Liver (tissue), 9 donors: Measurements from ENCODE around the gene DGKH. TPM values are rescaled to one million over a fixed set of nuclear protein-coding genes. Genes with fewer than 3 reads are reported as not detected.

Experiments
- DNase-seq: peaks from one replicate; pipeline ENCODE4 v3.0.0-alpha.2; 2017; ENCODE audit warnings: low spot score
- H3K27ac ChIP-seq, 2 donors: one replicate each; pipeline ENCODE4 v1.7.0; 2013; ENCODE audit warnings: inconsistent platforms in 2 of 2, low read length in 2 of 2, control low read depth in 1 of 2, low read depth in 1 of 2, mild to moderate bottlenecking in 1 of 2
- H3K27me3 ChIP-seq, 4 donors: one replicate each; pipeline versions ENCODE4 v1.6.1 to v1.7.0; 2013; ENCODE audit warnings: low read length in 3 of 4, inconsistent platforms in 1 of 4, mild to moderate bottlenecking in 1 of 4, moderate library complexity in 1 of 4; ENCODE audit not compliant: control insufficient read depth in 4 of 4, insufficient read depth in 4 of 4
- H3K36me3 ChIP-seq, 4 donors: one replicate each; pipeline versions ENCODE4 v1.6.1 to v1.7.0; 2013; ENCODE audit warnings: low read length in 3 of 4, mild to moderate bottlenecking in 3 of 4, low read depth in 1 of 4, moderate library complexity in 1 of 4; ENCODE audit not compliant: control insufficient read depth in 4 of 4, insufficient read depth in 3 of 4
- H3K4me1 ChIP-seq, 4 donors: one replicate each; pipeline versions ENCODE4 v1.6.1 to v1.7.0; 2013; ENCODE audit warnings: low read length in 3 of 4, mild to moderate bottlenecking in 3 of 4, moderate library complexity in 1 of 4; ENCODE audit not compliant: control insufficient read depth in 4 of 4, insufficient read depth in 4 of 4
- H3K4me3 ChIP-seq, 3 donors: one replicate each; pipeline versions ENCODE4 v1.6.1 to v1.7.0; 2013; ENCODE audit warnings: low read length in 3 of 3, control low read depth in 1 of 3, low read depth in 1 of 3, mild to moderate bottlenecking in 1 of 3
- H3K9ac ChIP-seq, 2 donors: one replicate each; pipeline ENCODE4 v1.7.0; 2013; ENCODE audit warnings: low read length in 2 of 2, mild to moderate bottlenecking in 2 of 2, moderate library complexity in 2 of 2, control low read depth in 1 of 2, low read depth in 1 of 2
- H3K9me3 ChIP-seq, 4 donors: one replicate each; pipeline versions ENCODE4 v1.6.1 to v1.7.0; 2013; ENCODE audit warnings: low read length in 3 of 4; ENCODE audit not compliant: control insufficient read depth in 4 of 4
- CTCF ChIP-seq: fragments of 150-350 bp; IDR thresholded peaks from 2 replicates; pipeline ENCODE4 v1.5.1; 2017; ENCODE audit warnings: improper control_type of control experiment, low read depth, low read length; ENCODE audit not compliant: missing input control
- FOXA2 ChIP-seq: IDR thresholded peaks from 2 replicates; pipeline ENCODE4 v1.6.1; 2016; ENCODE audit warnings: antibody characterized with exemption
- GABPA ChIP-seq, 2 donors: IDR thresholded peaks in 1 of 2; conservative IDR thresholded peaks in 1 of 2; 2 replicates each; pipeline ENCODE4 v1.6.1; 2016; ENCODE audit warnings: antibody characterized with exemption in 2 of 2, mild to moderate bottlenecking in 1 of 2, moderate library complexity in 1 of 2
- HNF4A ChIP-seq, 2 donors: conservative IDR thresholded peaks; 2 replicates each; pipeline ENCODE4 v1.6.1; 2016; ENCODE audit warnings: antibody characterized with exemption in 2 of 2, mild to moderate bottlenecking in 2 of 2
- HNF4G ChIP-seq: IDR thresholded peaks from 2 replicates; pipeline ENCODE4 v1.6.1; 2016; ENCODE audit warnings: antibody characterized with exemption
- JUND ChIP-seq, 2 donors: IDR thresholded peaks; 2 replicates each; pipeline ENCODE4 v1.6.1; 2016; ENCODE audit warnings: antibody characterized with exemption in 2 of 2
- NR2F2 ChIP-seq: IDR thresholded peaks from 2 replicates; pipeline ENCODE4 v1.6.1; 2016; ENCODE audit warnings: antibody characterized with exemption
- SP1 ChIP-seq: IDR thresholded peaks from 2 replicates; pipeline ENCODE4 v1.6.1; 2018; ENCODE audit warnings: antibody characterized with exemption, mild to moderate bottlenecking
- TAF1 ChIP-seq: conservative IDR thresholded peaks from 2 replicates; pipeline ENCODE4 v1.6.1; 2016; ENCODE audit warnings: antibody characterized with exemption, mild to moderate bottlenecking
- YY1 ChIP-seq: IDR thresholded peaks from 2 replicates; pipeline ENCODE4 v1.6.1; 2016; ENCODE audit warnings: antibody characterized with exemption, mild to moderate bottlenecking
- WGBS: extraction: QIAGEN DNeasy Blood & Tissue Kit; methylation state at CpG from one replicate; pipeline ENCODE4 v1.1.7; 2013; 5-methylcytosine and 5-hydroxymethylcytosine counted together
- polyA plus RNA-seq, 2 donors: library from polyadenylated mRNA; stranded (reverse) in 1 of 2; unstranded in 1 of 2; fragments of 200-250 nt in 1 of 2; fragments of >200 nt in 1 of 2; fragmentation: Nextera tagmentation in 1 of 2; extraction: Ambion mirVana in 1 of 2; gene quantifications; one replicate each; pipeline versions ENCODE4 v1.2.1 to v1.2.3, GENCODE V29; 2013 to 2015
- total RNA-seq, 2 donors: library from RNA; depleted of rRNA; stranded (reverse); fragments of >200 nt; gene quantifications; one replicate each; pipeline ENCODE4 v1.2.3, GENCODE V29; 2014
- TF ChIP-seq, protein P1 (sequence below): IDR thresholded peaks from 2 replicates; pipeline ENCODE4 v1.6.1; 2016; ENCODE audit warnings: antibody characterized with exemption
- TF ChIP-seq, protein P2 (sequence below): IDR thresholded peaks from 2 replicates; pipeline ENCODE4 v1.6.1; 2016; ENCODE audit warnings: antibody characterized with exemption
- donor health status: healthy.
- donor health status: healthy.
- donor health status: healthy.
- donor health status: healthy.
- donor health status: healthy.

The DGKH gene
- total and polyA plus RNA-seq, 4 donors, result 0.25 to 3.7 (median 0.97) TPM

DNA sequence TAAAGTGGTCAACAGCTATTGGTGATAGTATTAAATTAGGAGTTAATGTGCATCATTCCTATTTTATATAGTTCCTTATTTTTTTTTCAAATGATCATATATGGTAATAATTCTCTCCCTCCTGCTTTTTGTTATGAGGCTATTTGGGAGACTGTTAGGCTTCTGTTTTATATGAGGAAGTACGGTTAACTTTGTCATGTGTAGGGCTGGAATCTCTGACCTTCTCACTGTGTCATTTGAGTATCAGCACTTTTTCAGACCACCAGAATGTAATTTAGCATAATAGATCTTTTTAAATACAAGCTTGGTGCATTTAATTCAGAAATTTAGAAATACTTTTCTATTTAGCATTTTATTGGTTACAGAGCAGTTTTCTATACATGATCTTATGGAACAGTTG is 7.7 kb downstream of the DGKH start:
- peaks cover 0 to 4% (median under 1%) of the 10 kb centered on the region in 4 donors for H3K9me3 ChIP-seq

GRCh38 chr13:42056583-42056982 is 8.1 kb downstream of the DGKH start:
- WGBS, result 89% methylated on average over 6 of the region's 6 CpGs
- TF ChIP-seq, protein P1, sequence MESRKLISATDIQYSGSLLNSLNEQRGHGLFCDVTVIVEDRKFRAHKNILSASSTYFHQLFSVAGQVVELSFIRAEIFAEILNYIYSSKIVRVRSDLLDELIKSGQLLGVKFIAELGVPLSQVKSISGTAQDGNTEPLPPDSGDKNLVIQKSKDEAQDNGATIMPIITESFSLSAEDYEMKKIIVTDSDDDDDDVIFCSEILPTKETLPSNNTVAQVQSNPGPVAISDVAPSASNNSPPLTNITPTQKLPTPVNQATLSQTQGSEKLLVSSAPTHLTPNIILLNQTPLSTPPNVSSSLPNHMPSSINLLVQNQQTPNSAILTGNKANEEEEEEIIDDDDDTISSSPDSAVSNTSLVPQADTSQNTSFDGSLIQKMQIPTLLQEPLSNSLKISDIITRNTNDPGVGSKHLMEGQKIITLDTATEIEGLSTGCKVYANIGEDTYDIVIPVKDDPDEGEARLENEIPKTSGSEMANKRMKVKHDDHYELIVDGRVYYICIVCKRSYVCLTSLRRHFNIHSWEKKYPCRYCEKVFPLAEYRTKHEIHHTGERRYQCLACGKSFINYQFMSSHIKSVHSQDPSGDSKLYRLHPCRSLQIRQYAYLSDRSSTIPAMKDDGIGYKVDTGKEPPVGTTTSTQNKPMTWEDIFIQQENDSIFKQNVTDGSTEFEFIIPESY, result no peak
- TF ChIP-seq TAF1 (no peak), YY1 (no peak)
- Histone ChIP-seq H3K9me3 (peaks cover 0 to 4% (median under 1%) of the 10 kb centered on the region in 4 donors), H3K4me3 (no peak overlapping the region), H3K27ac (no peak overlapping the region), H3K4me1 (no peaks in the 10 kb centered on the region), H3K9ac (no peak overlapping the region), H3K27me3 (no peaks in the 10 kb centered on the region), H3K36me3 (no peaks in the 10 kb centered on the region)
- no peak for DNase-seq

More for the DNA sequence above, 7.7 kb downstream of the DGKH start:
- Histone ChIP-seq H3K4me1 (no peaks in the 10 kb centered on the region), H3K4me3 (no peak overlapping the region), H3K36me3 (no peaks in the 10 kb centered on the region), H3K9ac (no peak overlapping the region), H3K27ac (no peak overlapping the region), H3K27me3 (no peaks in the 10 kb centered on the region)
- WGBS, result 82% methylated on average over 1 of the region's 1 CpG
- no peak for DNase-seq
- TF ChIP-seq, protein P1, result no peak
- TF ChIP-seq HNF4G, result no peak
- no peak for TF ChIP-seq JUND (IDR thresholded peaks at IDR 0.05)
- TF ChIP-seq CTCF, result no peak
- no peak for TF ChIP-seq TAF1
- TF ChIP-seq HNF4A (conservative IDR thresholded peaks at IDR 0.05), result no peak
- no peak for TF ChIP-seq GABPA (IDR thresholded peaks at IDR 0.05 in 1 of 2, conservative IDR thresholded peaks at IDR 0.05 in 1 of 2)
- no peak for TF ChIP-seq NR2F2
- TF ChIP-seq, protein P2, sequence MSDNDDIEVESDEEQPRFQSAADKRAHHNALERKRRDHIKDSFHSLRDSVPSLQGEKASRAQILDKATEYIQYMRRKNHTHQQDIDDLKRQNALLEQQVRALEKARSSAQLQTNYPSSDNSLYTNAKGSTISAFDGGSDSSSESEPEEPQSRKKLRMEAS, result no peak
- no peak for TF ChIP-seq FOXA2
- no peak for TF ChIP-seq SP1
